C4-2B (cell line): ENCODE results near the gene ITGA11.

Experiments used
- H3K27ac ChIP-seq: fragments of 450-650 bp; 2 replicates; pipeline ENCODE4 v1.5.1; 2017
- ZFX ChIP-seq: fragments of 450-650 bp; IDR thresholded peaks from 2 replicates; pipeline ENCODE4 v1.6.1; 2017
- TF ChIP-seq, protein P1 (sequence below): fragments of 450-650 bp; conservative IDR thresholded peaks from 2 replicates; pipeline ENCODE4 v1.5.1; 2017; ENCODE audit warnings: mild to moderate bottlenecking

ITGA11 gene

DNA sequence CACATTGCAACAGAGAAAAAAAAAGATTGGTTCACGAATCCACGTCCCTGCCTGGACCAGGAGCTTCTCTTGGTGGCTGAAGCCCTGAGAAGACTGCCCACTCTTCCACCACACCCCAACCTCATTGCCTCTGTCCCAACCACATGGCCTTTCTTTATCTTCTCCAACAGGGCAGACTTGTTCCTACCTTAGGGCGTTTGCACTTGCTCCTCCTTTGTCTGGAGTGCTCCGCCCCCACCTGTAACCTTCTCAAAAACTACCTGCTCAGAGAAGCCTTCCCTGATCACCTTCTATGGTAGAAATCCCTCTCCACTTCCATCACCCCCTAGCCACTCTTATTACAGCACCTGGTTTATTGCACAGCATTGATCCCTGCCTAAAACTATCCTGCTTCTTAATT lies 64.7 kb downstream of the ITGA11 start:
- H3K27ac ChIP-seq = no peak overlapping the region
- TF ChIP-seq ZFX = no peak
- TF ChIP-seq, protein P1, sequence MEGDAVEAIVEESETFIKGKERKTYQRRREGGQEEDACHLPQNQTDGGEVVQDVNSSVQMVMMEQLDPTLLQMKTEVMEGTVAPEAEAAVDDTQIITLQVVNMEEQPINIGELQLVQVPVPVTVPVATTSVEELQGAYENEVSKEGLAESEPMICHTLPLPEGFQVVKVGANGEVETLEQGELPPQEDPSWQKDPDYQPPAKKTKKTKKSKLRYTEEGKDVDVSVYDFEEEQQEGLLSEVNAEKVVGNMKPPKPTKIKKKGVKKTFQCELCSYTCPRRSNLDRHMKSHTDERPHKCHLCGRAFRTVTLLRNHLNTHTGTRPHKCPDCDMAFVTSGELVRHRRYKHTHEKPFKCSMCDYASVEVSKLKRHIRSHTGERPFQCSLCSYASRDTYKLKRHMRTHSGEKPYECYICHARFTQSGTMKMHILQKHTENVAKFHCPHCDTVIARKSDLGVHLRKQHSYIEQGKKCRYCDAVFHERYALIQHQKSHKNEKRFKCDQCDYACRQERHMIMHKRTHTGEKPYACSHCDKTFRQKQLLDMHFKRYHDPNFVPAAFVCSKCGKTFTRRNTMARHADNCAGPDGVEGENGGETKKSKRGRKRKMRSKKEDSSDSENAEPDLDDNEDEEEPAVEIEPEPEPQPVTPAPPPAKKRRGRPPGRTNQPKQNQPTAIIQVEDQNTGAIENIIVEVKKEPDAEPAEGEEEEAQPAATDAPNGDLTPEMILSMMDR = no peak

- TF ChIP-seq ZFX = no peak
- TF ChIP-seq, protein P1 = no peak
- no peak overlapping the region for H3K27ac ChIP-seq
These were observed 65.6 kb downstream of the ITGA11 start for GRCh38 chr15:68366314-68366713.

DNA sequence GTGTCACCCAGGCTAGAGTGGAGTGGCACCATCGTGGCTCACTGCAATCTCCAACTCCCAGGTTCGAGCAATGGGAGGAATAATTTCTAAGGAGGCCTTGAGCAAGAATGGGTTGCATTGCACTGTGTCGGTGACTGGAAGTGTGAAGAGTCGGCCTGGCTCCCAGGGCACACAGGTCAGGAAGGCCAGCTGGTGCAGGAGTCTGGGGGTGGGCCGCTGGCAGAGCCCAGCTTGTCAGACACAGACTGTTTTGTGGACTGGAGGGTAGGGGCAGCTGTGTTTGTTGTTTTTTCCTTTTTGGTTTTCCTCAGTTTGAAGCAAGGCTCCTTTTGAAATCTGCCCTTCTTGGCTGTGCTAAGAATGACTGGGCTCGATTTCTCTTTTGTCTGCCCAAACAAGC lies 66.2 kb downstream of the ITGA11 start:
- TF ChIP-seq ZFX = no peak
- TF ChIP-seq, protein P1 = no peak
- no peak overlapping the region for H3K27ac ChIP-seq

- no peak for TF ChIP-seq ZFX
- TF ChIP-seq, protein P1 = no peak
- H3K27ac ChIP-seq = no peak overlapping the region
These were observed 66.7 kb downstream of the ITGA11 start for GRCh38 chr15:68365140-68365745.

GRCh38 chr15:68364660-68365035 lies 67.3 kb downstream of the ITGA11 start:
- no peak overlapping the region for H3K27ac ChIP-seq
- TF ChIP-seq ZFX = no peak
- TF ChIP-seq, protein P1 = no peak

DNA sequence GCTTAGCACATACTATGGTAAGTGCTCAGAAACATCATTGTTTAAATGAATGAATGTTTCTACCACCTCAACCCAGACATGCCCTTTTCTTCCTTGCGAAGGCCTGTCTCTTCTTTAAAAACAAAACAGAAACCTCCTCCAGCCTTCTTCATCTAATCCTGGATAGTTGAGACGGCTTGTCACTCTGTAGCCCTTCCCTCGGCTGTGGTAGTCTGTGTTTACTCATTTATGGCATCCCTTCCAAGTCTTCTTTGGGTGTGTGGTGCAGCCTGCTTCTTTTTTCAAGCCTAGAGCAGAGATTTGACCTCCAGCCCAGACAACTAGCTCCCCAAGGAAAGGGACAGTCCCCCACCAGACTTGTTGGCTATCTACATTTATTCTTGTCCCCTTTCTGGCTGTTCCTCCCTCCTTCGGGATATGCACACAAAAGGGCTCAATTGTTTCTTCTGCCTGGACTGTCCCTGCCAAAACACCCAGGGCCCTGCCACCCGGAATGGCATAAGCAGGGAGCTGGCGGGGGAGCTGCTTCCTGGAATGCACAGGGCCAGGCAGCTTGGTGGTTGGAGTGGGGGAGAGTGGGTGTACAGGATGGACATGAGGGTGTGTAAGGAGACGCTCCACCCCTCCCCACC lies 67.8 kb downstream of the ITGA11 start:
- no peak overlapping the region for H3K27ac ChIP-seq
- TF ChIP-seq, protein P1 = no peak
- TF ChIP-seq ZFX = no peak

- no peak overlapping the region for H3K27ac ChIP-seq
- no peak for TF ChIP-seq ZFX
- TF ChIP-seq, protein P1 = no peak
These were observed 68.6 kb downstream of the ITGA11 start for GRCh38 chr15:68363353-68363752.
